Coronary artery (tissue), 2 donors: Measurements from ENCODE around the gene MYO16.
"Not testable (repeated sequence)": the region's sequence is repeated elsewhere in the genome, so short reads cannot be mapped to it uniquely, and the experiment has no call there.

ENCODE experiments used
- DNase-seq: peaks from one replicate; pipeline ENCODE4 v3.0.0-alpha.2; 2017; ENCODE audit warnings: low spot score
- H3K27ac ChIP-seq, 2 donors: fragments of 200-600 bp; sonication (generic); one replicate each; pipeline ENCODE4 v1.5.1; 2016 to 2019
- H3K4me3 ChIP-seq: fragments of 200-600 bp; sonication (generic); 2 replicates; pipeline ENCODE4 v1.5.1; 2016; ENCODE audit warnings: mild to moderate bottlenecking, moderate library complexity
- TF ChIP-seq, protein P1 (sequence below): fragments of 200-600 bp; sonication (generic); IDR thresholded peaks from one replicate; pipeline ENCODE4 v1.5.1; 2019; ENCODE audit warnings: antibody characterized with exemption

MYO16 gene

DNA sequence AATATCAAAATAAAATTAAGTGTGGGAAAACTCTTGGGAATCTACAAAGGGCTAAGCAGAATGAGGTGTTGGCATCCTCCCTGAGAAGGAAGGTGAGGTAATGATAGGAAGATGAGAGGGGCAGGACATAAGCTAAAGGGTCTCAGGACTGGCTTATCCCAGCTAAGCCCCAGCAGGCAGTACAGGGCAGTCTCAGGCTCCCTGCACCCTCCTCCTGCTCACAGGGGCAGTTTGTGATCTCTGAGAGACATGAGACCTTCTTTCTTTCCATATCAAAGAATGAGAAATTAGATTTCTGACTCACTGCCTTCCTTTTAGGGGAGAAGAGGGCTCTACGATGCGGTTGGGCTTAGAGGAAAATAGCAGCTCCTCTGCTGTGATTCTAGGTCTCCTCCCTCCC, 586.0 kb downstream of the MYO16 start:
- DNase-seq: no peak
- Histone ChIP-seq H3K27ac (no peak overlapping the region), H3K4me3 (no peak overlapping the region)
- TF ChIP-seq, protein P1, sequence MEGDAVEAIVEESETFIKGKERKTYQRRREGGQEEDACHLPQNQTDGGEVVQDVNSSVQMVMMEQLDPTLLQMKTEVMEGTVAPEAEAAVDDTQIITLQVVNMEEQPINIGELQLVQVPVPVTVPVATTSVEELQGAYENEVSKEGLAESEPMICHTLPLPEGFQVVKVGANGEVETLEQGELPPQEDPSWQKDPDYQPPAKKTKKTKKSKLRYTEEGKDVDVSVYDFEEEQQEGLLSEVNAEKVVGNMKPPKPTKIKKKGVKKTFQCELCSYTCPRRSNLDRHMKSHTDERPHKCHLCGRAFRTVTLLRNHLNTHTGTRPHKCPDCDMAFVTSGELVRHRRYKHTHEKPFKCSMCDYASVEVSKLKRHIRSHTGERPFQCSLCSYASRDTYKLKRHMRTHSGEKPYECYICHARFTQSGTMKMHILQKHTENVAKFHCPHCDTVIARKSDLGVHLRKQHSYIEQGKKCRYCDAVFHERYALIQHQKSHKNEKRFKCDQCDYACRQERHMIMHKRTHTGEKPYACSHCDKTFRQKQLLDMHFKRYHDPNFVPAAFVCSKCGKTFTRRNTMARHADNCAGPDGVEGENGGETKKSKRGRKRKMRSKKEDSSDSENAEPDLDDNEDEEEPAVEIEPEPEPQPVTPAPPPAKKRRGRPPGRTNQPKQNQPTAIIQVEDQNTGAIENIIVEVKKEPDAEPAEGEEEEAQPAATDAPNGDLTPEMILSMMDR: no peak

GRCh38 chr13:109217510-109217909, 588.1 kb downstream of the MYO16 start:
- H3K27ac ChIP-seq, DNase-seq: not testable (repeated sequence)

DNA sequence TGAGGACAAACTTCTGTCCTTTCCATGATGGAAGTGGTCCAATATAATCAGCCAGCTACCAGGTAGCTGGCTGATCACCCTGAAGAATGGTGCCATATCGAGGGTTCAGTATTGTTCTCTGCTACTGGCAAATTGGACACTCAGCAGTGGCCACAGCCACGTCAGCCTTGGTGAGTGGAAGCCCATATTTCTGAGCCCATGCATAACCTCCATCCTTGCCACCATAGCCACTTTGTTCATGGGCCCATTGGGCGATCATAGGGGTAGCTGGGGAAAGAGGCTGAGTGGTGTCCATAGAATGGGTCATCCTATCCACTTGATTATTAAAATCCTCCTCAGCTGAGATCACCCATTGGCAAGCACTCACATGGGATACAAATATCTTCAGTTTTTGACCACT, 591.2 kb downstream of the MYO16 start:
- Histone ChIP-seq H3K27ac (no peak overlapping the region), H3K4me3 (no peak overlapping the region)
- TF ChIP-seq, protein P1: no peak
- no peak for DNase-seq

More at GRCh38 chr13:109217510-109217909, 588.1 kb downstream of the MYO16 start:
- not testable (repeated sequence) for H3K4me3 ChIP-seq

GRCh38 chr13:109224033-109224432, 594.6 kb downstream of the MYO16 start:
- no peak for DNase-seq
- Histone ChIP-seq H3K27ac (no peak overlapping the region), H3K4me3 (no peak overlapping the region)
- TF ChIP-seq, protein P1: no peak

GRCh38 chr13:109226631-109227030, 597.2 kb downstream of the MYO16 start:
- Histone ChIP-seq H3K27ac (no peak overlapping the region), H3K4me3 (no peak overlapping the region)
- DNase-seq: no peak
- TF ChIP-seq, protein P1: no peak

DNA sequence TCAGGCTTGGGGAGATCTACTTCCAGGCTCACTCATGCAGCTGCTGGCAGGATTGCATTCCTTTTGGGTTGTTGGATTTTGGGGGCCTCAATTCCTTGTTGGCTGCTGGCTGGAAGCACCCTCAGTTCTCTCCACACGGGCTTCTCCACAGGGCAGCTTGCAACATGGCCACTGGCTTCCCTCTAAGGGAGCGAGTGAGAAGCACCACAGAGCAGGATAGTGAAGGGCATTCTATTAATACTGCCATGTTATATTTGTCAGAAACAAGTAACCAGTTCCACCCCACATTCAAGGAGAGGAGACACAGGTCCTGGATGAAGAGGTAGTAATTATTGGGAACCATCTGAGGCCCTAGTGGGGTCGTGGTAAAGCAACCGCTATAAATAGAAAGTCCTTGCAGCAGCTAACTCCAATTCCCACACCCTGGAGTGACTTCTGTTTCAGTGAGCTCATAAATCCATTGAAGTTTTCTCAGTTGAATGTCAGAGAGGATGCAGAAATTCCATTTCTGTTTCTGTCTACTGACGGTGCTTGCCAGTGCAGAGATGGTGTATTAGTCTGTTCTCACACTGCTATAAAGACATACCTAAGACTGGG, 598.0 kb downstream of the MYO16 start:
- H3K4me3 ChIP-seq: no peak overlapping the region

DNA sequence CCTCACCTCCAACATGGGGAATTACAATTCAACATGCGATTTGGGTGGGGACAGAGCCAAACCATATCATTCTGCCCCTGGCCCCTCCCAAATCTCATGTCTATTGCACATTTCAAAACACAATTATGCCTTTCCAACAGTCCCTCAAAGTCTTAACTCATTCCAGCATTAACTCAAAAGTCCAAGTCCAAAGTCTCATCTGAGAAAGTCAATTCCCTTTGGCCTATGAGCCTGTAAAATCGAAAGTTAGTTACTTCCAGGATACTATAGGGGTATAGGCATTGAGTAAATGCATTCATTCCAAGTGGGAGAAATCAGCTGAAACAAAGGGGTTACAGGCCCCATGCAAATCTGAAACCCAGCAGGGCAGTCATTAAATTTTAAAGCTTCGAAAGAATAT, 598.8 kb downstream of the MYO16 start:
- Histone ChIP-seq H3K27ac (no peak overlapping the region), H3K4me3 (no peak overlapping the region)
- DNase-seq: no peak
- TF ChIP-seq, protein P1: no peak

More for the DNA sequence above, 598.0 kb downstream of the MYO16 start:
- no peak for DNase-seq
- TF ChIP-seq, protein P1: no peak
- no peak overlapping the region for H3K27ac ChIP-seq

DNA sequence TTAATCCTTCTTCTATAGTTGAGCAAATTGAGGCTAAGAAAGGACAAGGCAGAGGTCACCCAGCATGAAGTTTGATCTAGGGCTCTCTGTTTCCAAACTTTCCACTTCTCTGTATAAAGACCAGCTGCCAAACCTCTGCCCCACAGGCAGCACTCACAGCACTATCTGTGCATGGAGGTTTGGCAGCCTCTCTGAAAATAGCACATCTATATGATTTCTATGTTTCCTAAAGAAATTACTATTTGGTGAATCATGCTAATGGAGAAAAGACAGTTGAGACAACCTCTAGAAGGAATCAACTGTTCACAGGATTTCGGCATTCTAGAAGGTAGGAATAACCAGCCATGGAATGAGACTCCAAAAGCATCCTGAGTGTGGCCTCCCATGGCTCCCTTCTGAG, 602.5 kb downstream of the MYO16 start:
- Histone ChIP-seq H3K27ac (no peak overlapping the region), H3K4me3 (no peak overlapping the region)
- TF ChIP-seq, protein P1: no peak
- no peak for DNase-seq
